Measurements from ENCODE around the gene SMIM10L2A. TPM values are rescaled to one million over a fixed set of nuclear protein-coding genes. Genes with fewer than 3 reads are reported as not detected.
A peak's percentile ranks its signal among the peaks of the same experiment; 100 is the strongest.
"Not testable (repeated sequence)": the region's sequence is repeated elsewhere in the genome, so short reads cannot be mapped to it uniquely, and the experiment has no call there.

SMIM10L2A gene
- total RNA-seq, 1 donor from 2014 or later: 1.4 TPM

DNA sequence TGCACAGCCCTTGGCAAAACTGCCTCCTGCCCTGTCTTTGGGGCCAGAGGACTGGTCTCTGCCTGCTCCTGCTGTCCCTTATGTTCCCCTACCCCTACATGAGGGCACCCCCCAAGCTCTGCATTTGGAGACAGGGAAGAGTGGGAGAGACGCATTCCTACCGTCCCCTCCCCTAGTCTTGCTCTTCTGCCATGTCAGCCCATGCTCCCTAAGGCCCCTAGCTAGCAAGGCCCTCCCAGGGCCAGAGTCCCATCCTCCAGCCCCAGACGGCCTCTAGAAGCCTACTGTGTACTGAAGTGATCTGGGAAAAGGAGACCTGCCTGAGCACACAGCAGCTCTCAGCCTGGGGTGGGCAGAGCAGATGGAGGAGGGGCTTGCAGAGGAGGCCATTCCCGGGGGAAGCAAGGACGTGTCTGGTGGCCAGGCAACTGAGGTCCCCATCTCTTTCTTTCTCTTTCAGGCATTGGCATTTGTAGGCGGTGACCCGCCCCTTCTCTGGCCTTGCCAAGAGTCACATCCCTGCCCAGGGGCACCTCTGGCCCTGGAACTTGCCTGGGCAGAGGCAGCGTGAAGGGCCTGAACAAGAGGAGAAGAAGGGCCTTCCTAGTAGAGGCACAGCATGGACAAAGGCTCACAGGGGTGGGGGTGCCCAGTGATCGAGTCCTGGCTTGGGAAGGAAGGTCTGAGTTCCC lies 1.6 kb downstream of the SMIM10L2A start:
- not testable (repeated sequence) for ATAC-seq

DNA sequence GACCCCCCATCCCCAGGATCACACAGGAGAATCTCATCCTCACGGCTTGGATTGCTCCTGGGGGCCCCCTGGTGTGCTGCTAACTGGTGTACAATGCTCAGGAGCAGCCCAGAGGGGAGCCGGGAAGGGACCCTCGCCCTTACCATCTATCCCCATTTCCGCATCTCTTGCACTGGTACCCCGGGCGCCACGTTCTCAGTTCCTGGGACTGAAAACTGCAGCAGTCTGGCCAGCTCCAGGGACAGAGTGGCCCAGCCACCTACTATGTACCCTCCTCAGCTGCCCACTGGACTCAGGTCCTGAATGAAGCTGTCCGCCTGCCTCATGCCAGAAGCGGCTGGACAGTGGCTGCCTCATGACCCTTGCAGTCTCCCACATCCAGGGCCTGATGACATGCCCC lies 2.7 kb downstream of the SMIM10L2A start:
- no peak for ATAC-seq

DNA sequence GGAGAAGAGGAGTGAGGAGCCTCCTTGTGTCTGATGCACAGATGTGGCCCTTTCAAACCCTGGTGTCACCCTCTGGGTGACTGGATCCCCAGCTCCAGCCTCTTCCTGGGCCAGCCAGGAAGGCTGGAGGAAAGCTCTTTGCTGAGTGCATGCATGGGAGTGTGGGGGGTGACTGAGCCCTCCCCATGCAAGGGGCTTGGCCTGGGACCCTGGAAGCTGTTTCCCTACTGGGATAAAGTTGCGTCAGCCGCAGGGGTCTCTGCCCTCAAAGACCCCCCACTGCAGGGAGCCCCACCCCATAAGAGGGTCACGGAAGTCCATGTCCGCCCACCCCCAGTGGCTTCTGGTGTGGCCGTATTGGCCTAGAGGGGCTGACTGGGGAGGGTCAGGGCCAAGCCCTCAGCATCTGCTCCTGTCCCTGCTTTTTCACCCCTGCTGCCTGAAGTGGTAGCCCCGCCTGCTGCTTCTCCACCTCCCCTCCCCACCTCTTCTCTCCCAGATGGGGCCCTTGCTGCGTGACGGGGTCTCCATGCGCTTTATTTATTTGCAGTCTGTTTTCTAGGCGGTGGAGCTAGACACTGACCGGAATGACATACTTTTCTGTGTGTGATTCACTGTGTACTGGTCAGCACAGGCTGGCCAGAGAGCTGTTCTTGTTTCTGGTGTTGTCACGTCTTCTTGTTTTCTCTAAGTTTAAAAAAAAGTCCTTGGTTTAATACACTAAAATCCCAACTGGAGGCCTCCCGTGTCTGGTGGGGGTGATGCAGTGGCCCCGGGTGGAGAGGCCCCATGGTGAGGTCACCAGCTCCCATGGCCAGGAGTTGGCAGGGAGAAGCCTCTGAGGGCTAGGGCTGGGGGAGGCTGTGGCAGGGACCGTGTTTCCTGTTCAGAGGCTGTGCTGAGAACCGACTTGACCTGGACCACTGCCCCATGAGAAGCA lies 3.6 kb downstream of the SMIM10L2A start:
- ATAC-seq: no peak

- no peak for ATAC-seq
Measured at GRCh38 chrX:135429429-135429828, 7.7 kb downstream of the SMIM10L2A start.

- ATAC-seq: no peak
Measured at GRCh38 chrX:135431886-135432285, 10.1 kb downstream of the SMIM10L2A start.

GRCh38 chrX:135432453-135432852 lies 10.7 kb downstream of the SMIM10L2A start:
- no peak for ATAC-seq

GRCh38 chrX:135432881-135433521 lies 11.3 kb downstream of the SMIM10L2A start:
- no peak for ATAC-seq

- no peak for ATAC-seq
Measured at GRCh38 chrX:135433531-135434257, 11.9 kb downstream of the SMIM10L2A start.

DNA sequence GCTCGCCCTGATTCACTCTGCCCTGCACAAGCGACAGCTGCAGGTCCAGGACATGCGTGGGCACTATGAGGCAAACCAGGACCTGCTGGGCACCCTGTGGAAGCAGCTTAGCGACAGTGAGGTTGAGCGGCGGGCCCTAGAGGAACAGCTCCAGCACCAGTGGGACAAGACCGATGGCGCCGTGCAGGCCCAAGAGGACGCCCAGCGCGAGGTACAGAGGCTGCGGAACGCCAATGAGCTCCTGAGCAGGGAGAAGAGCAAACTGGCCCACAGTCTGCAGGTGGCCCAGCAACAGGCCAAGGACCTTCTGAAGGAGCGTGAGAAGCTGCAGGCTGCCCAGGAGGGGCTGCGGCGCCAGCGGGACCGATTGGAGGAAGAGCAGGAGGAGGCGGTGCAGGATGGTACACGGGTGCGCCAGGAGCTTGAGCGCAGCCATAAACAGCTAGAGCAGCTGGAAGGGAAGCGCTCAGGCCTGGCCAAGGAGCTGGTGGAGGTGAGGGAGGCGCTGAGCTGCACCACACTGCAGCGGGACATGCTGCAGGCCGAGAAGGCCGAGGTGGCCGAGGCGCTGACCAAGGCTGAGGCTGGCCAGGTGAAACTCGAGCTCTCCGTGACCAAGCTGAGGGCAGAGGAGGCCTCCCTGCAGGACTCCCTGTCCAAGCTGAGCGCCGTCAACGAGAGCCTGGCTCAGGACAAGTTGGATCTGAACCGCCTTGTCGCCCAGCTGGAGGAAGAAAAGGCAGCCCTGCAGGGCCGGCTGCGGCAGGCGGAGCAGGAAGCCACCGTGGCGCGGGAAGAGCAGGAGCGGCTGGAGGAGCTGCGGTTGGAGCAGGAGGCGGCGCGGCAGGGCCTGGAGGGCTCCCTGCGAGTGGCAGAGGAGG lies 12.8 kb downstream of the SMIM10L2A start:
- ATAC-seq: no peak

DNA sequence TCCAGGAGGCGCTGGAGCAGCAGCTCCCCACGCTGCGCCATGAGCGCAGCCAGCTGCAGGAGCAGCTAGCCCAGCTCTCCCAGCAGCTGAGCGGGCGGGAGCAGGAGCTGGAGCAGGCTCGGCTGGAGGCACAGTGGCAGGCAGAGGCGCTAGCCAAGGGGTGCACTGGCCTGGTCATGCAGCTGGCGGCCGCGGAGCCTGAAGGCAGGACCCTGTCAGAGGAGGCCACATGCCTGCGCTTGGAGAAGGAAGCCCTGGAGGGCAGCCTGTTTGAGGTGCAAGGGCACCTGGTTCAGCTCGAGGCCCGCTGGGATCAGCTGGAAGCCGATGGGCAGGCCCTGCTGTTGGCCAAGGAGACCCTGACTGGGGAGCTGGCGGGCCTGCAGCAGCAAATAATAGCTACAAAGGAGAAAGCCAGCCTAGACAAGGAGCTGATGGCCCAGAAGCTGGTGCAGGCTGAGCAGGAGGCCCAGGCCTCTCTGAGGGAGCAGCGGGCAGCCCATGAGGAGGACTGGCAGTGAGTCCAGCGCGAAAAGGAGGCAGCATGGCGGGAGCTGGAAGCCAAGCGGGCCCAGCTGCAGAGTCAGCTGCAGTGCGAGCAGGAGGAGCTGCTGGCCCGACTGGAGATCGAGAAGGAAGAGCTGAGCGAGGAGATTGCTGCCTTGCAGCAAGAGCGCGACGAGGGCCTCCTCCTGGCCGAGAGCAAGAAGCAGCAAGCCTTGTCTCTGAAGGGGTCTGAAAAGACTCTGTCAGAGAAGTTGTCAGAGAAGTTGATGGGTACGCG lies 13.6 kb downstream of the SMIM10L2A start:
- ATAC-seq: no peak

DNA sequence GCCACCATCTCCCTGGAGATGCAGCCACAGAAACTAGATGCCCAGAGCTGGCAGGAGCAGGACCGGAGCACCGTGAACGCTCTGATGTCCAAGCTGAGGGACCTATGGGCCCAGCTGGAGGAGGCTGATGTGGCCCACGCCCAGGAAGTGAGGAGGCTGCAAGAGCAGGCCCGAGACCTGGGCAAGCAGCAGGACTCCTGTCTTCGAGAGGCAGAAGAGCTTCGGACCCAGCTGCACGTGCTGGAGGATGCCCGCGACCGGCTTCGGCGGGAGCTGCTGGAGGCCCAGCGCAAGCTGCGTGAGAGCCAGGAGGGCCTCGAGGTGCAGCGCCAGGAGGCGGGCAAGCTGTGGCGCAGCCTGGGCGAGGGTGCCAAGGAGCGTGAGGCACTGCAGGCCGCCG lies 14.2 kb downstream of the SMIM10L2A start:
- ATAC-seq: no peak

- no peak for ATAC-seq
Measured at GRCh38 chrX:135436456-135436855, 14.7 kb downstream of the SMIM10L2A start.

DNA sequence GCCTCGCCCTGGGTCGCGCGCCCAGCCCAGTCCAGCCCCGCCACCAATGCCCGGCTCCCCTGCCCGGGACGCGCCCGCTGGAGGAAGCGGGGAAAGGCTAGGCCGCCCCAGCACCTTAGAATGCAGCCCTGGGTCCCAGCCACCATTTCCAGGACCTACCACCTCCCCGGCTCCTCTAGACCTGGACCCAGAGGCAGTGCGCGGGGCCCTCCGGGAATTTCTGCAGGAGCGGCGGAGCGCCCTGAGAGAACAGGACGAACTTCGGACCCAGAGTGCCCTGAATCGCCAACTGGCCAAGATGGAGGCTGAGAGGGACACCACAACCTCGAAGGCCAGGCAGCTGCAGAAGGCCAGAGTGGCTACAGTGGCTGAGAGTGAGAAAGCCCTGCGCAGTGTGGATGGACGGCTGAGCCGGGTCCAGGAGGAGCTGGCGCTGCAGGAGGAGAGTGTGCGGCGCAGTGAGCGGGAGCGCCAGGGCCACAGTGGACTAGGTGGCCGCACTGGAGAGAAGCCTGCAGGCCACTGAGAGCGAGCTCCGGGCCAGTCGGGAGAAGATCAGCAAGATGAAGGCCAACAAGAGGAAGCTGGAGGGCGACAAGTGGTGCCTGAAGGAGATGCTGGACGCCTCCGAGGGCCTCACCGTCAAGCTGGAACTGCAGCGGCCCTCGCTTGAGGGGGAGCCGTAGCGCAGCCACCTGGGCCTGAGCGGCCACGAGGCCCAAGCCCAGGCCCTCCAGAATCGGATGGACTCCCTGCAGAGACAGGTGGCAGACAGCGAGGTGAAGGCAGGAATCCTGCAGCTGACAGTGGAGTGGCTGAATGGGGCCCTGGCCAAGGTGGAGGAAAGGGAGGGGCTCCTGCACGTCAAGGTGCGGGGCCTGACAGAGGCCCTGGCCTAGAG lies 15.5 kb downstream of the SMIM10L2A start:
- ATAC-seq: no peak

DNA sequence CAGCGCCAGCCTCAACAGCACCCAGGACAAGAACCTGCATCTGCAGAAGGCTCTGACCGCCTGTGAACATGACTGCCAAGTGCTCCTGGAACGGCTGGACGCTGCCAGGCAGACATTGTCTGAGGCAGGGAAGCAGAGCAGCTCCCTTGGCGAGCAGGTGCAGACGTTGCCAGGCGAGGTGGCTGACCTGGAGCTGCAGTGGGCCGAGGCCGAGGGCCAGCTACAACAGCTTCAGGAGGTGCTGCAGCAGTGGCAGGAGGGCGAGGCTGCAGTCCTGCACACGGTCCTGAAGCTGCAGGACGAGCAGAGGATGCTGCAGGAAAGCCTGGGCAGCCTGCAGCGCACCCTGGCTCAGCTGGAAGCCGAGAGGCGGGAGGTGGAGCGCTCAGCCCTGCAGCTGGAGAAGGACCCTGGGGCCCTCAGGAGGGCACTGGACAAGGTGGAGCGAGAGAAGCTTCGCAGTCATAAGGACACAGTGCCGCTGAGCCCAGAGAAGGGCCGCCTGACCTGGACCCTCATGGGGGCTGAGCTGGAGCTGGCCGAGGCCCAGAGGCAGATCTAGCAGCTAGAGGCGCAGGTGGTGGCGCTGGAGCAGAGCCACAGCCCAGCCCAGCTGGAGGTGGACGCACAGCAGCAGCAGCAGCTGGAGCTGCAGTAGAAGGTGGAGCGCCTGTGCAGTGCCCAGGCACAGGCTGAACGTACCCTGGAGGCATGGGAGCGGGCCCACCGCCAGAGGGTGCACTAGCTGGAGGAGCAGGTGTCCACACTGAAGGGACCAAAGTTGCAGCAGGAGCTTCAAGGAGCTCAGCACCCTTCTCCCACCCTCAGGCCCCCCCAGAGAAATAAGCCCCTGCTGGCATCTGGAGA lies 16.4 kb downstream of the SMIM10L2A start:
- peak; percentile 21 for ATAC-seq

DNA sequence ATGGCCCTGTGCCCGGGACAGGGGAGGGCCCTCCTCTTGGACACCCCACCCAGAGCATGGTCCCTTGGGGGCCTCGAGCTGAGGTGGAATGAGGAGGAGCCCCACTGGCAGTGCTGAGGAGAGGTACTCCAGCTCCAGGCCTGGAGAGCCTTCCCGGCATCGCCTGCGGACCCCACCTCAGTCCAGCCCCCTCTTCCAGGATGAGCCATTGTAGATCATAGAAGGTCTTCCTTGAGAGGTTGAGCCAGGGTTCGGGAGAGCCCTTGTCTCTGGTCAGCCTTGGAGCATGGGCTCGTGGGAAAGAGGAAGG lies 16.9 kb downstream of the SMIM10L2A start:
- no peak for ATAC-seq

DNA sequence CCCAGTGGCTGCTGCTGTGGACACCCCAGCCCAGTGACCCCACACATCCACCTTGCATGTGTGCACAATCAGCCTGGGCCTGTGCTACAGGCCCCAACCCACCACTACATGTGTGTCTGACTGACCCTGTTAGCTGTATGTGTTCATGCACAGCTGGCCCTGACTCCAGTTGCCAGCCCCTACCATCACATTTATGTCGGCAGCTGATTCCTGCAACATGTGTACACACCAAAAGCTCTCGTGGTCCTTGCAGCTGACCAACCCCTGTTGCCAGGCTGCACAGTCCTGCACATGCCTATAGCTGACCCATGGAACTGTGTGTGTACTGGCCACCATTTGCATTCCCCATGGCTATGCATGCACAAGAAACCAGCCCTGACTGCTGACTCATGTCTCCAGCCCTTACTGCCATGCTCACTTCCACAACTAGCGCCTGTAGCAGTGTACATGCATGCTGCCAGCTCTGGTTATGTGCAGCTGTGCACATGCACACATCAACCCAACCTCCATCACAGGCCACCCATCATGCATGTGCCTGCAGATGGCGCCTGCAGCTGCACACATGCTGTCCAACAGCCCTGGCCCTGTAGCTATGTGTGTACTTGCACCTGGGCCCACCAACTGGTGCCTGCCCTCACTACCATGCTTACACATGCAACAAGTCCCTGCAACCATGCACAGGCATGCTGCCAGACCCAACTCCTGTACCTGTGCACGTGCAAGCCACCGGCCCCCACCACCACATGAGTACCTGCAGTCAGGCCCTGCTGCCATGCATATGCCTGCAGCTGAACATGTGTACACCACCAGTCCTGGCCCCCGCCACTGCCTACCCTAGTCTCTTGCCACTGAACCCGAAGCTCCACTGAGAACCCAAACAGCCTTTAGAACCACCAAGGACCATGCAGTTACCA lies 28.1 kb downstream of the SMIM10L2A start:
- ATAC-seq: no peak

GRCh38 chrX:135453381-135453780 lies 31.6 kb downstream of the SMIM10L2A start:
- ATAC-seq: no peak

GRCh38 chrX:135454816-135455215 lies 33.1 kb downstream of the SMIM10L2A start:
- ATAC-seq: no peak
